ENCODE data around the gene SLC41A1.

DNA sequence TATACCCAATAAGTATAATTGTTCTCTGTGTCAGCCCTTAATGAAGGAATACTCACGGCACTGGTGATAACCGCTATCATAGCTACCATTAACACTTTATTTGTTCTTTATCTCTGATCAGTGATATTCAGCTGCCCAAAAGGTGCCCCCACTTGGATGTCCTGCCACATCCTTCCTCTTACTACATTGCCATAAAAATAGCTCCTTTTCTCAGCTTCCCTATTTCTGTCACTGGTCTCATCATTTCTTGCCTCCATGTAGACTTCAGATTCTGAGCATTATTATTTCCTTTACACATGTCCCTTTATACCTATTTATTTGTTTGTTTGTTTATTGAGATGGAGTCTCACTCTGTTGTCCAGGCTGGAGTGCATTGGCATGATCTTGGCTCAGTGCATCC lies 35.0 kb downstream of the SLC41A1 start:
- TF ChIP-seq, protein P1, sequence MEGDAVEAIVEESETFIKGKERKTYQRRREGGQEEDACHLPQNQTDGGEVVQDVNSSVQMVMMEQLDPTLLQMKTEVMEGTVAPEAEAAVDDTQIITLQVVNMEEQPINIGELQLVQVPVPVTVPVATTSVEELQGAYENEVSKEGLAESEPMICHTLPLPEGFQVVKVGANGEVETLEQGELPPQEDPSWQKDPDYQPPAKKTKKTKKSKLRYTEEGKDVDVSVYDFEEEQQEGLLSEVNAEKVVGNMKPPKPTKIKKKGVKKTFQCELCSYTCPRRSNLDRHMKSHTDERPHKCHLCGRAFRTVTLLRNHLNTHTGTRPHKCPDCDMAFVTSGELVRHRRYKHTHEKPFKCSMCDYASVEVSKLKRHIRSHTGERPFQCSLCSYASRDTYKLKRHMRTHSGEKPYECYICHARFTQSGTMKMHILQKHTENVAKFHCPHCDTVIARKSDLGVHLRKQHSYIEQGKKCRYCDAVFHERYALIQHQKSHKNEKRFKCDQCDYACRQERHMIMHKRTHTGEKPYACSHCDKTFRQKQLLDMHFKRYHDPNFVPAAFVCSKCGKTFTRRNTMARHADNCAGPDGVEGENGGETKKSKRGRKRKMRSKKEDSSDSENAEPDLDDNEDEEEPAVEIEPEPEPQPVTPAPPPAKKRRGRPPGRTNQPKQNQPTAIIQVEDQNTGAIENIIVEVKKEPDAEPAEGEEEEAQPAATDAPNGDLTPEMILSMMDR (IDR thresholded peaks at IDR 0.05): no peak
- TF ChIP-seq POLR2A (IDR thresholded peaks at IDR 0.05): no peak
